ENCODE results near the gene CTDSPL. TPM values are rescaled to one million over a fixed set of nuclear protein-coding genes. Genes with fewer than 3 reads are reported as not detected.

CTDSPL gene
- total and polyA plus RNA-seq, 2 of the 13 experiments (the other 11 are each of a cell fraction or from before 2014, with no cell fraction given) = 26.1 to 142 TPM

DNA sequence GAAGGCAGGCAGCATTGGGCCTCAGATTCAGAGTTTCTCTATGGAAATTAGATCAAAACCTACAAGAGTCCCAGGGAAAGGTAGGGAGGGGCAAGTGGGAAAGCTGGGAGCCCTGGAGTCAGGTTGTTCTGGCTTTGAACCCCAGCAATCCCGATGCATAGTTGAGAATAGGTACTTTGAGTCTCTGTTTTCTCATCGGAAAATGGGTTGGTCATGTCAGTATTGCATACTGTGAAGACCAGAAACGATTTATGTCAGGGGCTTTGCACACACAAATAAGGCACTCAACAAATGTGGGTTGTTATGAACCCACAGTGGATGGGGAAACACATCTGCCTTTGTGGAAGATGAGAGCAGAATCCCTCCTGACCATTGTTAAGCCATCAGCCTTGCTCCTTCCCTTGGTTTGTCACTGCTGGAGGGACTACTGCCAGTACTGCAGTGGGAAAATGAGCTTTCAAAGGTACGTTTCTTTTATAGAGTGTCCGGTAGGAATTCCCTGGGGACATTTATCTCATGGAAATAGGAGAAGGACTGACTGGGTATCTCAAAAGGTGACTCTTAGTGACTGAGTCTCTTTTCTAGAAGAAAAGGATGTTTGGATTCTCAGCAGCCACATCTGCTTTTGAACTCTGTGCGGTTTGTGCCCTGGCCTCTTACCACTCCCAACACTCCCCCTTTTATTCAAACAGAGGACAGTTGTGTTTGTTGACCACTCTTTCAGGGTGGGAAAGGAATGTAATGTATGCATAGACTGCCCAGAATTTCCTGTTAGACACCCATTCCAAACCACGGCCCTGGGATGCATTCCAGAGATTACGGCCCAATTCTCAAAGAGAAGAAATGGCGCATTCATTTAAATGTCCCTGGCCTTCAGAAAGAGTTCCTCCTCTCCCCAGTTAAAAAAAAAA is 74.3 kb downstream of the CTDSPL start (continued):
- TF ChIP-seq, protein P1, sequence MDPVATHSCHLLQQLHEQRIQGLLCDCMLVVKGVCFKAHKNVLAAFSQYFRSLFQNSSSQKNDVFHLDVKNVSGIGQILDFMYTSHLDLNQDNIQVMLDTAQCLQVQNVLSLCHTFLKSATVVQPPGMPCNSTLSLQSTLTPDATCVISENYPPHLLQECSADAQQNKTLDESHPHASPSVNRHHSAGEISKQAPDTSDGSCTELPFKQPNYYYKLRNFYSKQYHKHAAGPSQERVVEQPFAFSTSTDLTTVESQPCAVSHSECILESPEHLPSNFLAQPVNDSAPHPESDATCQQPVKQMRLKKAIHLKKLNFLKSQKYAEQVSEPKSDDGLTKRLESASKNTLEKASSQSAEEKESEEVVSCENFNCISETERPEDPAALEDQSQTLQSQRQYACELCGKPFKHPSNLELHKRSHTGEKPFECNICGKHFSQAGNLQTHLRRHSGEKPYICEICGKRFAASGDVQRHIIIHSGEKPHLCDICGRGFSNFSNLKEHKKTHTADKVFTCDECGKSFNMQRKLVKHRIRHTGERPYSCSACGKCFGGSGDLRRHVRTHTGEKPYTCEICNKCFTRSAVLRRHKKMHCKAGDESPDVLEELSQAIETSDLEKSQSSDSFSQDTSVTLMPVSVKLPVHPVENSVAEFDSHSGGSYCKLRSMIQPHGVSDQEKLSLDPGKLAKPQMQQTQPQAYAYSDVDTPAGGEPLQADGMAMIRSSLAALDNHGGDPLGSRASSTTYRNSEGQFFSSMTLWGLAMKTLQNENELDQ (CRISPR knock-in tag; IDR thresholded peaks at IDR 0.05; ENCODE audit: borderline replicate concordance) = no peak
- TF ChIP-seq ZNF557 (CRISPR knock-in tag; IDR thresholded peaks at IDR 0.05) (no peak), ZNF274 (CRISPR knock-in tag; IDR thresholded peaks at IDR 0.05) (no peak), FOXA3 (CRISPR knock-in tag; IDR thresholded peaks at IDR 0.05) (peak; percentile 86), TBX2 (CRISPR knock-in tag; IDR thresholded peaks at IDR 0.05; ENCODE audit: borderline replicate concordance) (peak; percentile 93), BCL6 (CRISPR knock-in tag; IDR thresholded peaks at IDR 0.05) (peak; percentile 48; the same call in 1 of the 2 replicates), ZNF263 (CRISPR knock-in tag; IDR thresholded peaks at IDR 0.05) (0 out of 2 replicates have a peak, but pooled peaks have one; percentile 13), ARNT (IDR thresholded peaks at IDR 0.05) (no peak), HOXA3 (CRISPR knock-in tag; IDR thresholded peaks at IDR 0.05) (peak; percentile 35; the same call in 1 of the 2 replicates), ZNF232 (CRISPR knock-in tag; IDR thresholded peaks at IDR 0.05; ENCODE audit: borderline replicate concordance) (no peak), AGO1 (IDR thresholded peaks at IDR 0.05; ENCODE audit: low read depth, low read length, poor library complexity, severe bottlenecking) (no peak), ZNF260 (CRISPR knock-in tag; IDR thresholded peaks at IDR 0.05; ENCODE audit: borderline replicate concordance, low read depth) (no peak), CENPT (CRISPR knock-in tag; IDR thresholded peaks at IDR 0.05; ENCODE audit: low read depth) (no peak), ZNF766 (CRISPR knock-in tag; IDR thresholded peaks at IDR 0.05; ENCODE audit: borderline replicate concordance) (no peak), ZNF761 (CRISPR knock-in tag; conservative IDR thresholded peaks at IDR 0.05) (no peak)
- TF ChIP-seq, protein P2, sequence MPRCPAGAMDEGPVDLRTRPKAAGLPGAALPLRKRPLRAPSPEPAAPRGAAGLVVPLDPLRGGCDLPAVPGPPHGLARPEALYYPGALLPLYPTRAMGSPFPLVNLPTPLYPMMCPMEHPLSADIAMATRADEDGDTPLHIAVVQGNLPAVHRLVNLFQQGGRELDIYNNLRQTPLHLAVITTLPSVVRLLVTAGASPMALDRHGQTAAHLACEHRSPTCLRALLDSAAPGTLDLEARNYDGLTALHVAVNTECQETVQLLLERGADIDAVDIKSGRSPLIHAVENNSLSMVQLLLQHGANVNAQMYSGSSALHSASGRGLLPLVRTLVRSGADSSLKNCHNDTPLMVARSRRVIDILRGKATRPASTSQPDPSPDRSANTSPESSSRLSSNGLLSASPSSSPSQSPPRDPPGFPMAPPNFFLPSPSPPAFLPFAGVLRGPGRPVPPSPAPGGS (CRISPR knock-in tag; IDR thresholded peaks at IDR 0.05) = no peak
- TF ChIP-seq, protein P3, sequence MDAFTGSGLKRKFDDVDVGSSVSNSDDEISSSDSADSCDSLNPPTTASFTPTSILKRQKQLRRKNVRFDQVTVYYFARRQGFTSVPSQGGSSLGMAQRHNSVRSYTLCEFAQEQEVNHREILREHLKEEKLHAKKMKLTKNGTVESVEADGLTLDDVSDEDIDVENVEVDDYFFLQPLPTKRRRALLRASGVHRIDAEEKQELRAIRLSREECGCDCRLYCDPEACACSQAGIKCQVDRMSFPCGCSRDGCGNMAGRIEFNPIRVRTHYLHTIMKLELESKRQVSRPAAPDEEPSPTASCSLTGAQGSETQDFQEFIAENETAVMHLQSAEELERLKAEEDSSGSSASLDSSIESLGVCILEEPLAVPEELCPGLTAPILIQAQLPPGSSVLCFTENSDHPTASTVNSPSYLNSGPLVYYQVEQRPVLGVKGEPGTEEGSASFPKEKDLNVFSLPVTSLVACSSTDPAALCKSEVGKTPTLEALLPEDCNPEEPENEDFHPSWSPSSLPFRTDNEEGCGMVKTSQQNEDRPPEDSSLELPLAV (CRISPR knock-in tag; conservative IDR thresholded peaks at IDR 0.05; ENCODE audit: low read depth) = no peak
- TF ChIP-seq, protein P4, sequence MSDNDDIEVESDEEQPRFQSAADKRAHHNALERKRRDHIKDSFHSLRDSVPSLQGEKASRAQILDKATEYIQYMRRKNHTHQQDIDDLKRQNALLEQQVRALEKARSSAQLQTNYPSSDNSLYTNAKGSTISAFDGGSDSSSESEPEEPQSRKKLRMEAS (IDR thresholded peaks at IDR 0.05) = no peak; the same call in 1 of the 2 replicates
- TF ChIP-seq, protein P5, sequence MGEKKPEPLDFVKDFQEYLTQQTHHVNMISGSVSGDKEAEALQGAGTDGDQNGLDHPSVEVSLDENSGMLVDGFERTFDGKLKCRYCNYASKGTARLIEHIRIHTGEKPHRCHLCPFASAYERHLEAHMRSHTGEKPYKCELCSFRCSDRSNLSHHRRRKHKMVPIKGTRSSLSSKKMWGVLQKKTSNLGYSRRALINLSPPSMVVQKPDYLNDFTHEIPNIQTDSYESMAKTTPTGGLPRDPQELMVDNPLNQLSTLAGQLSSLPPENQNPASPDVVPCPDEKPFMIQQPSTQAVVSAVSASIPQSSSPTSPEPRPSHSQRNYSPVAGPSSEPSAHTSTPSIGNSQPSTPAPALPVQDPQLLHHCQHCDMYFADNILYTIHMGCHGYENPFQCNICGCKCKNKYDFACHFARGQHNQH (CRISPR knock-in tag; IDR thresholded peaks at IDR 0.05) = 0 out of 2 replicates have a peak, but pooled peaks have one; percentile 65
- TF ChIP-seq, protein P6, sequence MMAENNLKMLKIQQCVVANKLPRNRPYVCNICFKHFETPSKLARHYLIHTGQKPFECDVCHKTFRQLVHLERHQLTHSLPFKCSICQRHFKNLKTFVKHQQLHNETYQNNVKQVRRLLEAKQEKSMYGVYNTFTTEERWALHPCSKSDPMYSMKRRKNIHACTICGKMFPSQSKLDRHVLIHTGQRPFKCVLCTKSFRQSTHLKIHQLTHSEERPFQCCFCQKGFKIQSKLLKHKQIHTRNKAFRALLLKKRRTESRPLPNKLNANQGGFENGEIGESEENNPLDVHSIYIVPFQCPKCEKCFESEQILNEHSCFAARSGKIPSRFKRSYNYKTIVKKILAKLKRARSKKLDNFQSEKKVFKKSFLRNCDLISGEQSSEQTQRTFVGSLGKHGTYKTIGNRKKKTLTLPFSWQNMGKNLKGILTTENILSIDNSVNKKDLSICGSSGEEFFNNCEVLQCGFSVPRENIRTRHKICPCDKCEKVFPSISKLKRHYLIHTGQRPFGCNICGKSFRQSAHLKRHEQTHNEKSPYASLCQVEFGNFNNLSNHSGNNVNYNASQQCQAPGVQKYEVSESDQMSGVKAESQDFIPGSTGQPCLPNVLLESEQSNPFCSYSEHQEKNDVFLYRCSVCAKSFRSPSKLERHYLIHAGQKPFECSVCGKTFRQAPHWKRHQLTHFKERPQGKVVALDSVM (CRISPR knock-in tag; IDR thresholded peaks at IDR 0.05) = no peak

Data from HepG2 (cell line).